Heart right ventricle (tissue), 16 donors: ENCODE results near the gene SYNJ2. TPM values are rescaled to one million over a fixed set of nuclear protein-coding genes. Genes with fewer than 3 reads are reported as not detected.
A peak's percentile ranks its signal among the peaks of the same experiment; 100 is the strongest.

Source experiments
- ATAC-seq, 8 donors: fragments of 200-7000 bp; cut with Tn5 transposase; one replicate each; pipeline ENCODE4 v1.9.1; 2020; ENCODE audit warnings: mild to moderate bottlenecking in 8 of 8, moderate library complexity in 8 of 8, moderate number of reproducible peaks in 1 of 8
- DNase-seq, 2 donors: peaks; one replicate each; pipeline ENCODE4 v3.0.0-alpha.2; 2020
- H3K27ac ChIP-seq, 10 donors: fragments of 200-600 bp; sonication (generic) in 2 of 10; one replicate each; pipeline versions ENCODE4 v1.5.0 to v1.8.0; 2020 to 2022; ENCODE audit warnings: mild to moderate bottlenecking in 3 of 10
- H3K27me3 ChIP-seq, 7 donors: fragments of 200-600 bp; one replicate each; pipeline ENCODE4 v1.8.0; 2021 to 2022; ENCODE audit warnings: mild to moderate bottlenecking in 2 of 7
- H3K36me3 ChIP-seq, 9 donors: fragments of 200-600 bp; sonication (generic) in 1 of 9; one replicate each; pipeline versions ENCODE4 v1.5.0 to v1.8.0; 2020 to 2022; ENCODE audit warnings: mild to moderate bottlenecking in 2 of 9
- H3K4me1 ChIP-seq, 9 donors: fragments of 200-600 bp; sonication (generic) in 1 of 9; one replicate each; pipeline versions ENCODE4 v1.5.0 to v1.8.0; 2020 to 2022; ENCODE audit warnings: mild to moderate bottlenecking in 4 of 9
- H3K4me3 ChIP-seq, 10 donors: fragments of 200-600 bp; sonication (generic) in 2 of 10; one replicate each; pipeline versions ENCODE4 v1.5.0 to v1.8.0; 2020 to 2022; ENCODE audit warnings: mild to moderate bottlenecking in 7 of 10, moderate library complexity in 2 of 10
- H3K9me3 ChIP-seq, 11 donors: fragments of 200-600 bp in 10 of 11; sonication (generic) in 2 of 11; one replicate each; pipeline versions ENCODE4 v1.5.0 to v1.8.0; 2013 to 2022; ENCODE audit warnings: mild to moderate bottlenecking in 2 of 11, control low read depth in 1 of 11, moderate library complexity in 1 of 11
- CTCF ChIP-seq, 9 donors: fragments of 200-600 bp; sonication (generic) in 2 of 9; IDR thresholded peaks; one replicate each; pipeline versions ENCODE4 v1.5.0 to v1.8.0; 2021 to 2022; ENCODE audit warnings: antibody characterized with exemption in 9 of 9, mild to moderate bottlenecking in 5 of 9, moderate library complexity in 1 of 9
- WGBS, 2 donors: extraction: QIAGEN DNeasy Blood & Tissue Kit; methylation state at CpG; one replicate each; pipeline ENCODE4 v1.1.7; 2013; ENCODE audit warnings: inconsistent platforms in 1 of 2; 5-methylcytosine and 5-hydroxymethylcytosine counted together
- intact Hi-C, 10 donors: fragments of 100-400 bp; cut with DNase I; formaldehyde crosslinking; loops; one replicate each; pipeline versions ENCODE4 v1.11.1 to v1.14.2; 2022
- polyA plus RNA-seq, 2 donors: library from polyadenylated mRNA; stranded (reverse); fragments of 200-250 nt; gene quantifications; one replicate each; pipeline ENCODE4 v1.2.3, GENCODE V29; 2013
- total RNA-seq, 10 donors: library from RNA; stranded (reverse); fragmentation: NEBNext Ultra II Directional in 3 of 10; extraction: Animal tissue kit (Norgen Biotek cat#: 25700) in 3 of 10; gene quantifications; one replicate each; pipeline versions ENCODE4 v1.2.1 to v1.2.4, GENCODE V29; 2021 to 2023
- donor health status: Arrhythmogenic right ventricular cardiomyopathy.
- donor health status: ischemic (EF 13 %, LVEDD 7.1; RV severe dilation, severe dysfunction).
- donor health status: healthy with polysubstance abuse.
- donor health status: DM: no; HTN: yes; CAD: no.
- donor health status: DM: no; HTN: no; CAD: no.
- donor health status: ischemic (EF 25% LVEDD 6.9; RV normal size, moderate dysfunction).
- donor health status: ischemic (EF 25% LVEDD 5.7; RV mildly dilated, moderate dysfunction).
- donor health status: healthy.
- donor health status: DM: yes; HTN: yes; CAD: no.
- donor health status: Ischemic cardiomyopathy.
- donor health status: ischemic (EF 35%, LVEDD 5.7; RV mildly dilated, moderate dysfunction).
- donor health status: nonischemic (EF 11% LVEDD 7.7; RV severe dilation, severe dysfunction).
- donor health status: DM: yes; HTN: yes; CAD: no.
- donor health status: PGD.
- donor health status: ischemic (EF 29% LVEDD 5.4; RV normal size, mild dysfunction).
- donor health status: nonischemic (EF 23%, LVEDD 6.1; RV moderate dilation, normal function).

Gene SYNJ2
- total and polyA plus RNA-seq, 12 donors: 14.0 to 27.8 (median 19.0) TPM

- intact Hi-C loops: loop anchor here in 2 of 10 donors (5.0 kb wide), 1 partner anchor 62 kb away; the partner anchor contains the start of gene SYNJ2 (in 2 of the 2)
- Histone ChIP-seq H3K36me3 (peaks cover 0 to 33% (median 0%) of the 10 kb centered on the region in 9 donors), H3K27ac (peak overlapping the region; percentile 78 to 97 (median 92)), H3K4me3 (peak overlapping the region in 5 of 10 donors; percentile 45 to 54 (median 45)), H3K27me3 (no peaks in the 10 kb centered on the region), H3K4me1 (peaks cover 25 to 77% (median 53%) of the 10 kb centered on the region in 9 donors), H3K9me3 (no peaks in the 10 kb centered on the region)
- 51 to 62% methylated on average over 6 of the region's 6 CpGs for WGBS, 2 donors
- TF ChIP-seq CTCF (IDR thresholded peaks at IDR 0.05): no peak
- no peak for DNase-seq
- no peak for ATAC-seq
These were observed 62.8 kb downstream of the SYNJ2 start for GRCh38 chr6:158044525-158044888.

DNA sequence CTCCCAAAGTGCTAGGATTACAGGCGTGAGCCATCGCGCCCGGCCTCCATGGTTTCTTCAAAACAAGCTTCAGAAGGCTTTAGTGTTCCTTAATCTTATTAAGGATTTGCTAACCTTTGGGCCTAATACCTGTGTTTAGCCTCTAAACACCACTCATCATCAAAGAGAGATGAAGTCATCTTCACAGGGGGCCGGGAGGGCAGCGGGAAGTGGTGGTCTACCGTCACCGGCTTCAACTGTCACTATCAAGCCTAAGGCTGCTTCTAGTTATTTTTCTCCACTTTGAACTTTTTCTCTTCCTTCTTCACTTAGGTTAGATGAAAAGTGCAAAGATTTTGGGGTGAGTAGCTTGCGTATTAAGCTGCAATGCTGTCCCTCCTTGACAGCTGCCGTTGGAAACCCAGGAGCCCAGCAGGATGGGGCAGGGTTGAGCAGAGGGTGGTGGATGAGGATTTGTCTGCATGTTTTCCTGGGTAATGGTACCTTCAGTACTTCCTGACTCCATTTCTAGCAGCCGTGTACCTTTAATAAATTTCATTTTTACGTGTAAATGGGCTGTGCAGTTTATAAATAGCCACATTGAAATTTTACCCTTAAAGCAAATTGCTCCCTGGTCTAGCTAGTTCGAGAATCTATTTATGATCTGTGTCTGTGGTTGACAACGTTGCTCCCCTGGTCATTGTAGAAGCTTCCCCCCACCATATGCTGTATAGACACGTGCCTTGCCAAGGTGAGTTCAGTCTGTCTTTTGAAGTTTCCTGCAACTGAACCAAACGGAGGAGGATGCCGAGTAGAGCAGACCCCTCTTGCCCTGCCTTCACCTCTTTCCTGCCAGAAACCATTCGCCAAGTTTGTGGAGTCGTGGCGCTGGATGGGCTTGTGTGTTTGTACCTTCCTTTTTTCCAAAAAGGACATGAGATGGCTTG lies 64.8 kb downstream of the SYNJ2 start:
- 84 to 88% methylated on average over 20 of the region's 20 CpGs for WGBS, 2 donors
- intact Hi-C loops: no loop called here
- Histone ChIP-seq H3K27me3 (no peaks in the 10 kb centered on the region), H3K4me3 (no peak overlapping the region), H3K36me3 (peaks cover 0 to 47% (median 0%) of the 10 kb centered on the region in 9 donors), H3K9me3 (no peaks in the 10 kb centered on the region), H3K27ac (peak overlapping the region in 3 of 10 donors; percentile 18 to 95 (median 19)), H3K4me1 (peaks cover 7 to 61% (median 33%) of the 10 kb centered on the region in 9 donors)
- TF ChIP-seq CTCF (IDR thresholded peaks at IDR 0.05): no peak
- DNase-seq (no peak), ATAC-seq (no peak)

DNA sequence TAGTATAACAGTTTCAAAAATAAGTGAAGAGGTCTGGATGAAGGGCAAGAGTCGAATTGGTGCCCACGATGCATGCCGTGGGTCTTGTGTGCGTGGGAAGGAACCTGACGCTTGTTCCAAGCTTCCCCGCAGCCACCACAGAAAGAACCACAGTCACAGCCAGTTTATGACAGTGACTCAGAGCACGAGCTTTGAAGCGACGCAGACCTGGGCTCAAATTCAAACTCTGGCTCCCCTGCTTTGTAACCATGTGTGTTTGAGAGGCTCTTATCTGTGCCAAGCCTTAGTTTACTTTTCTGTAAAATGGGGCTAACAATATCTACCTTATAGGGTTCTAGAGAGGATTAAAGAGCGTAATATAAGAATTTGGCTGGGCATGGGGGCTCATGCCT lies 65.5 kb downstream of the SYNJ2 start:
- intact Hi-C loops: no loop called here
- ATAC-seq: peak in 1 of 8 donors; percentile 6
- Histone ChIP-seq H3K4me1 (peaks cover 4 to 54% (median 27%) of the 10 kb centered on the region in 9 donors), H3K9me3 (no peaks in the 10 kb centered on the region), H3K4me3 (no peak overlapping the region), H3K27ac (peak overlapping the region in 2 of 10 donors; percentile 18 to 95), H3K27me3 (no peaks in the 10 kb centered on the region), H3K36me3 (peaks cover 0 to 49% (median 0%) of the 10 kb centered on the region in 9 donors)
- 71 to 74% methylated on average over 10 of the region's 10 CpGs for WGBS, 2 donors
- no peak for TF ChIP-seq CTCF (IDR thresholded peaks at IDR 0.05)
- DNase-seq: no peak

DNA sequence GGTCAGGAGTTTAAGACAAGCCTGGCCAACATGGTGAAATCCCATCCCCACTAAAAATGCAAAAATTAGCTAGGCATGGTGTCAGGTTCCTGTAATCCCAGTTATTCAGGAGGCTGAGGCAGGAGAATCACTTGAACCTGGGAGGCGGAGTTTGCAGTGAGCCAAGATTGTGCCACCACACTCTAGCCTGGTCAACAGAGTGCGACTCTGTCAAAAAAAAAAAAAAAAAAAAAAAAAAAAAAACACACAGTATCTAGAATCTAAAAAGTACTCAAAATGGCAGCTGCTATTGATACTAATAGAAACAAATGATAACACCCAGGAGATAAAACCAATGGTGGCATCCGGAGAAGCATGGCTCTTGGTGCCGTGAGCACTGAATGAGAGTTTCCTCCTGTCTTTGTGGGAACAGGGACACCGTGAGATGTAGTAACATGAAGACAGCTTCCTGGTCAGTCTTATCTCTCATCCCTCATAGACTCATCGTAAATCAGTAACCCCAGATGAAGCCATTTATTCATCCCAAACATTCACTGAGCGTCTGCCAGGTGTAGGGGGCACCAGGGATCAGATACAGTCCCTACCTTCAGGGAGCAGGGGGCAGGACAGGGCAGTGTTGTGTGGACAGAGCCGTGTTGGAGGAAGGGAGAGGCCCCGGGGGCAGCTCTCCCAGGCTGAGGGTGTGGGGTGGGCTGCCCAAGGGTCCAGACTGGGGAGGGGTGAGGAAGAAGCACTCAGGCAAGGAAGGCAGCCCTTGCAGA lies 66.1 kb downstream of the SYNJ2 start:
- peak overlapping the region in 1 of 10 donors; percentile 95 for H3K27ac ChIP-seq
- H3K27me3 ChIP-seq: no peaks in the 10 kb centered on the region
- peaks cover 0 to 49% (median 0%) of the 10 kb centered on the region in 9 donors for H3K36me3 ChIP-seq
- TF ChIP-seq CTCF (IDR thresholded peaks at IDR 0.05): no peak
- ATAC-seq (no peak), DNase-seq (no peak)
- 82 to 85% methylated on average over 9 of the region's 9 CpGs for WGBS, 2 donors
- H3K4me3 ChIP-seq: no peak overlapping the region
- peaks cover 4 to 48% (median 21%) of the 10 kb centered on the region in 9 donors for H3K4me1 ChIP-seq
- intact Hi-C loops: no loop called here
- no peaks in the 10 kb centered on the region for H3K9me3 ChIP-seq
